ENCODE measurements around the gene SCGB1A1. TPM values are rescaled to one million over a fixed set of nuclear protein-coding genes. Genes with fewer than 3 reads are reported as not detected.

Gene SCGB1A1
- total and polyA plus RNA-seq, 4 donors, result not detected

DNA sequence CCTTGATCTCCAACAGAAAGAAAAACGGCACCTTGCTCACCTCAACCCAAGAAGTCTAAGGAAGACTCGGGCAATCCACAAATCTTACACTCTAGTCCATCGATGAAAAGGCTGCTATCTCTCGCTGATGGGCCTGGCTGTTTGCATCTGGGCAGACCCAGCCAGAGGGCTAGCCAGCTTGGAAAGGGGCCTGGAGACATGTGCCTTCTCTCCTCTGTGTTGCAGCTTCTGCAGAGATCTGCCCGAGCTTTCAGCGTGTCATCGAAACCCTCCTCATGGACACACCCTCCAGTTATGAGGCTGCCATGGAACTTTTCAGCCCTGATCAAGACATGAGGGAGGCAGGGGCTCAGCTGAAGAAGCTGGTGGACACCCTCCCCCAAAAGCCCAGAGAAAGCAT lies 3.2 kb downstream of the SCGB1A1 start:
- WGBS, result 89% methylated on average over 7 of the region's 7 CpGs
- peaks cover 2 to 20% (median 16%) of the 10 kb centered on the region in 4 donors for H3K4me1 ChIP-seq (ENCODE audit: control insufficient read depth in 4 of 4, insufficient read depth in 4 of 4, low read length in 3 of 4)
- no peak overlapping the region for H3K4me3 ChIP-seq (ENCODE audit: low read depth in 1 of 3, low read length in 3 of 3)
- no peak overlapping the region for H3K9ac ChIP-seq (ENCODE audit: low read depth in 1 of 2, low read length in 2 of 2)
- no peaks in the 10 kb centered on the region for H3K36me3 ChIP-seq (ENCODE audit: control insufficient read depth in 4 of 4, insufficient read depth in 3 of 4, low read depth in 1 of 4, low read length in 3 of 4)
- no peak for DNase-seq (ENCODE audit: low spot score)
- no peaks in the 10 kb centered on the region for H3K9me3 ChIP-seq (ENCODE audit: control insufficient read depth in 4 of 4, low read length in 3 of 4)
- no peak overlapping the region for H3K27ac ChIP-seq (ENCODE audit: low read depth in 1 of 2, low read length in 2 of 2)
- no peaks in the 10 kb centered on the region for H3K27me3 ChIP-seq (ENCODE audit: control insufficient read depth in 4 of 4, insufficient read depth in 4 of 4, low read length in 3 of 4)
- TF ChIP-seq, protein P1, sequence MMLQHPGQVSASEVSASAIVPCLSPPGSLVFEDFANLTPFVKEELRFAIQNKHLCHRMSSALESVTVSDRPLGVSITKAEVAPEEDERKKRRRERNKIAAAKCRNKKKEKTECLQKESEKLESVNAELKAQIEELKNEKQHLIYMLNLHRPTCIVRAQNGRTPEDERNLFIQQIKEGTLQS (IDR thresholded peaks at IDR 0.05), result no peak
- TF ChIP-seq GABPA (IDR thresholded peaks at IDR 0.05 in 1 of 2, conservative IDR thresholded peaks at IDR 0.05 in 1 of 2) (no peak), JUND (IDR thresholded peaks at IDR 0.05) (no peak), RAD21 (IDR thresholded peaks at IDR 0.05) (no peak)
- TF ChIP-seq, protein P2, sequence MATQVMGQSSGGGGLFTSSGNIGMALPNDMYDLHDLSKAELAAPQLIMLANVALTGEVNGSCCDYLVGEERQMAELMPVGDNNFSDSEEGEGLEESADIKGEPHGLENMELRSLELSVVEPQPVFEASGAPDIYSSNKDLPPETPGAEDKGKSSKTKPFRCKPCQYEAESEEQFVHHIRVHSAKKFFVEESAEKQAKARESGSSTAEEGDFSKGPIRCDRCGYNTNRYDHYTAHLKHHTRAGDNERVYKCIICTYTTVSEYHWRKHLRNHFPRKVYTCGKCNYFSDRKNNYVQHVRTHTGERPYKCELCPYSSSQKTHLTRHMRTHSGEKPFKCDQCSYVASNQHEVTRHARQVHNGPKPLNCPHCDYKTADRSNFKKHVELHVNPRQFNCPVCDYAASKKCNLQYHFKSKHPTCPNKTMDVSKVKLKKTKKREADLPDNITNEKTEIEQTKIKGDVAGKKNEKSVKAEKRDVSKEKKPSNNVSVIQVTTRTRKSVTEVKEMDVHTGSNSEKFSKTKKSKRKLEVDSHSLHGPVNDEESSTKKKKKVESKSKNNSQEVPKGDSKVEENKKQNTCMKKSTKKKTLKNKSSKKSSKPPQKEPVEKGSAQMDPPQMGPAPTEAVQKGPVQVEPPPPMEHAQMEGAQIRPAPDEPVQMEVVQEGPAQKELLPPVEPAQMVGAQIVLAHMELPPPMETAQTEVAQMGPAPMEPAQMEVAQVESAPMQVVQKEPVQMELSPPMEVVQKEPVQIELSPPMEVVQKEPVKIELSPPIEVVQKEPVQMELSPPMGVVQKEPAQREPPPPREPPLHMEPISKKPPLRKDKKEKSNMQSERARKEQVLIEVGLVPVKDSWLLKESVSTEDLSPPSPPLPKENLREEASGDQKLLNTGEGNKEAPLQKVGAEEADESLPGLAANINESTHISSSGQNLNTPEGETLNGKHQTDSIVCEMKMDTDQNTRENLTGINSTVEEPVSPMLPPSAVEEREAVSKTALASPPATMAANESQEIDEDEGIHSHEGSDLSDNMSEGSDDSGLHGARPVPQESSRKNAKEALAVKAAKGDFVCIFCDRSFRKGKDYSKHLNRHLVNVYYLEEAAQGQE (IDR thresholded peaks at IDR 0.05), result no peak

DNA sequence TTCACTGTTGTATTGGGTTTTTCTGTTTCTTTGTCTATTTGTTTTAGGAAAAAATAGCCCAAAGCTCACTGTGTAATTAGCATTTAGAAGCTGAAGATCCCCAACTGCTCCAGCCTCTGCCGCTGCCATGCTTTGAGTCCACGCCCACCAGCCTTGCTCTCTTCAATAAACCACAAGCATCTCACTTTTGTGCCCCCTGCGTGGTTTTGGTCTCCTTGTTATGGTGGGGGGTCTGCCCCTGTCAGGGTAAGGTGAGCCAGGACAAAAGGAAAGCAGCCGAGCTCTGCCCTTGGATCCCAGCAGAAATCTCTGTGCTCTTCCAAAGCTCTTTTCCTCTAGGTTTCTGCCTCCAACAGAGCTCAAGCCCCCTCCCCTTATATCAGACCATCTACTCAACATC lies 4.2 kb downstream of the SCGB1A1 start:
- H3K27me3 ChIP-seq (ENCODE audit: control insufficient read depth in 4 of 4, insufficient read depth in 4 of 4, low read length in 3 of 4), result no peaks in the 10 kb centered on the region
- H3K36me3 ChIP-seq (ENCODE audit: control insufficient read depth in 4 of 4, insufficient read depth in 3 of 4, low read depth in 1 of 4, low read length in 3 of 4), result no peaks in the 10 kb centered on the region
- peaks cover 2 to 24% (median 18%) of the 10 kb centered on the region in 4 donors for H3K4me1 ChIP-seq (ENCODE audit: control insufficient read depth in 4 of 4, insufficient read depth in 4 of 4, low read length in 3 of 4)
- H3K27ac ChIP-seq (ENCODE audit: low read depth in 1 of 2, low read length in 2 of 2), result no peak overlapping the region
- DNase-seq (ENCODE audit: low spot score), result no peak
- no peak overlapping the region for H3K9ac ChIP-seq (ENCODE audit: low read depth in 1 of 2, low read length in 2 of 2)
- TF ChIP-seq HNF4G (IDR thresholded peaks at IDR 0.05) (no peak), JUND (IDR thresholded peaks at IDR 0.05) (no peak), NR2F2 (IDR thresholded peaks at IDR 0.05) (no peak), HNF4A (conservative IDR thresholded peaks at IDR 0.05) (no peak), FOXA2 (IDR thresholded peaks at IDR 0.05) (no peak), RAD21 (IDR thresholded peaks at IDR 0.05) (no peak), TAF1 (conservative IDR thresholded peaks at IDR 0.05) (no peak), SP1 (IDR thresholded peaks at IDR 0.05) (no peak), GABPA (IDR thresholded peaks at IDR 0.05 in 1 of 2, conservative IDR thresholded peaks at IDR 0.05 in 1 of 2) (no peak), EGR1 (IDR thresholded peaks at IDR 0.05; ENCODE audit: low read depth in 2 of 2) (no peak)
- TF ChIP-seq, protein P2 (IDR thresholded peaks at IDR 0.05), result no peak
- TF ChIP-seq, protein P3, sequence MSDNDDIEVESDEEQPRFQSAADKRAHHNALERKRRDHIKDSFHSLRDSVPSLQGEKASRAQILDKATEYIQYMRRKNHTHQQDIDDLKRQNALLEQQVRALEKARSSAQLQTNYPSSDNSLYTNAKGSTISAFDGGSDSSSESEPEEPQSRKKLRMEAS (IDR thresholded peaks at IDR 0.05), result no peak
- TF ChIP-seq, protein P4, sequence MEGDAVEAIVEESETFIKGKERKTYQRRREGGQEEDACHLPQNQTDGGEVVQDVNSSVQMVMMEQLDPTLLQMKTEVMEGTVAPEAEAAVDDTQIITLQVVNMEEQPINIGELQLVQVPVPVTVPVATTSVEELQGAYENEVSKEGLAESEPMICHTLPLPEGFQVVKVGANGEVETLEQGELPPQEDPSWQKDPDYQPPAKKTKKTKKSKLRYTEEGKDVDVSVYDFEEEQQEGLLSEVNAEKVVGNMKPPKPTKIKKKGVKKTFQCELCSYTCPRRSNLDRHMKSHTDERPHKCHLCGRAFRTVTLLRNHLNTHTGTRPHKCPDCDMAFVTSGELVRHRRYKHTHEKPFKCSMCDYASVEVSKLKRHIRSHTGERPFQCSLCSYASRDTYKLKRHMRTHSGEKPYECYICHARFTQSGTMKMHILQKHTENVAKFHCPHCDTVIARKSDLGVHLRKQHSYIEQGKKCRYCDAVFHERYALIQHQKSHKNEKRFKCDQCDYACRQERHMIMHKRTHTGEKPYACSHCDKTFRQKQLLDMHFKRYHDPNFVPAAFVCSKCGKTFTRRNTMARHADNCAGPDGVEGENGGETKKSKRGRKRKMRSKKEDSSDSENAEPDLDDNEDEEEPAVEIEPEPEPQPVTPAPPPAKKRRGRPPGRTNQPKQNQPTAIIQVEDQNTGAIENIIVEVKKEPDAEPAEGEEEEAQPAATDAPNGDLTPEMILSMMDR (IDR thresholded peaks at IDR 0.05; ENCODE audit: low read depth, low read length, missing input control), result no peak
- TF ChIP-seq, protein P5, sequence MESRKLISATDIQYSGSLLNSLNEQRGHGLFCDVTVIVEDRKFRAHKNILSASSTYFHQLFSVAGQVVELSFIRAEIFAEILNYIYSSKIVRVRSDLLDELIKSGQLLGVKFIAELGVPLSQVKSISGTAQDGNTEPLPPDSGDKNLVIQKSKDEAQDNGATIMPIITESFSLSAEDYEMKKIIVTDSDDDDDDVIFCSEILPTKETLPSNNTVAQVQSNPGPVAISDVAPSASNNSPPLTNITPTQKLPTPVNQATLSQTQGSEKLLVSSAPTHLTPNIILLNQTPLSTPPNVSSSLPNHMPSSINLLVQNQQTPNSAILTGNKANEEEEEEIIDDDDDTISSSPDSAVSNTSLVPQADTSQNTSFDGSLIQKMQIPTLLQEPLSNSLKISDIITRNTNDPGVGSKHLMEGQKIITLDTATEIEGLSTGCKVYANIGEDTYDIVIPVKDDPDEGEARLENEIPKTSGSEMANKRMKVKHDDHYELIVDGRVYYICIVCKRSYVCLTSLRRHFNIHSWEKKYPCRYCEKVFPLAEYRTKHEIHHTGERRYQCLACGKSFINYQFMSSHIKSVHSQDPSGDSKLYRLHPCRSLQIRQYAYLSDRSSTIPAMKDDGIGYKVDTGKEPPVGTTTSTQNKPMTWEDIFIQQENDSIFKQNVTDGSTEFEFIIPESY (IDR thresholded peaks at IDR 0.05), result no peak
- H3K9me3 ChIP-seq (ENCODE audit: control insufficient read depth in 4 of 4, low read length in 3 of 4), result no peaks in the 10 kb centered on the region
- 90% methylated on average over 4 of the region's 4 CpGs for WGBS
- H3K4me3 ChIP-seq (ENCODE audit: low read depth in 1 of 3, low read length in 3 of 3), result no peak overlapping the region

All from liver (tissue), 9 donors.